ENCODE data around the gene SHE. TPM values are rescaled to one million over a fixed set of nuclear protein-coding genes. Genes with fewer than 3 reads are reported as not detected.

SHE gene
- total RNA-seq, 2 donors from 2014 or later = 2.6 to 4.2 TPM

DNA sequence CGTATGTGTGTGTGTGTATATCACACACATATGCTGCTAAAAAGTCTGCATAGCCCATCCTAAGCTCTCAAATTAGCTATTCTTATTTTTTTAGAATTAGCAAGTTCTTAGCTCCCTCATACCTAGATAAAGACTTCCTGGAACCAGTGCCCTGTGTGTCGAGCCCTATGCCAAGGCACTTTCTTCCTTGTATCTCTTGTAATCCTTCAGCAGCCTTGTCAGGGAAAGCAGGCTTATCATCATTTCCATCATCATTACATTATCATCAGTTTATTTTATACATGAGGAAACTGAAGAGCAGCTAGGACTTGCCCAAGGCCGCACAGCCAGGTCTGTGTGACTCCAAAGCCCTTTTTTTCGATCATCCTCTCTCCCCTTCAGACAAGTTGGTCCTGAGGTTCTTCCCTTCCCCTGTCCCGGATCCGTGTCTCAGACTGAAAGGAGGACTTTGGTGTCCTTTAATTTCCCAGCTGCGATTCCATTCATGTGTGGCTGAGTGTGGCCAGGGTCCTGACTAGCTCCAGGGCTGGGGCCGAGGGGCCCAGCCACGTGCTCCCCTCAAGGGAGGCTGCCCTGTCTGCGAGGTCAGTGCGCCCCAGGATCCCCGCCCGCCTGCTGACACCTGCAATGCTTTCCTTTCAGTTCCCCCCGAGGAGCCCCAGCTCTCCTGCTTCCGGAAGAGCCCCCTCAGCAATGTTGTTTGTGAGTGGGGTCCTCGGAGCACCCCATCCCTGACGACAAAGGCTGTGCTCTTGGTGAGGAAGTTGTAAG is 72.2 kb downstream of the SHE start:
- intact Hi-C loops (cut with DNase I) = no loop called here
- DNase-seq (no peak), ATAC-seq (no peak)
- Histone ChIP-seq H3K4me3 (no peak overlapping the region), H3K4me1 (peaks cover 50% of the 10 kb centered on the region), H3K27ac (no peak overlapping the region), H3K27me3 (no peaks in the 10 kb centered on the region), H3K36me3 (replicated peaks in 1 of 2; ENCODE audit: insufficient read depth in 1 of 2, low read depth in 2 of 2) (no peaks in the 10 kb centered on the region), H3K9me3 (no peaks in the 10 kb centered on the region)
- WGBS, 2 donors = 76 to 77% methylated on average over 17 of the region's 17 CpGs
- no peak for TF ChIP-seq POLR2A (IDR thresholded peaks at IDR 0.05)
- TF ChIP-seq, protein P1, sequence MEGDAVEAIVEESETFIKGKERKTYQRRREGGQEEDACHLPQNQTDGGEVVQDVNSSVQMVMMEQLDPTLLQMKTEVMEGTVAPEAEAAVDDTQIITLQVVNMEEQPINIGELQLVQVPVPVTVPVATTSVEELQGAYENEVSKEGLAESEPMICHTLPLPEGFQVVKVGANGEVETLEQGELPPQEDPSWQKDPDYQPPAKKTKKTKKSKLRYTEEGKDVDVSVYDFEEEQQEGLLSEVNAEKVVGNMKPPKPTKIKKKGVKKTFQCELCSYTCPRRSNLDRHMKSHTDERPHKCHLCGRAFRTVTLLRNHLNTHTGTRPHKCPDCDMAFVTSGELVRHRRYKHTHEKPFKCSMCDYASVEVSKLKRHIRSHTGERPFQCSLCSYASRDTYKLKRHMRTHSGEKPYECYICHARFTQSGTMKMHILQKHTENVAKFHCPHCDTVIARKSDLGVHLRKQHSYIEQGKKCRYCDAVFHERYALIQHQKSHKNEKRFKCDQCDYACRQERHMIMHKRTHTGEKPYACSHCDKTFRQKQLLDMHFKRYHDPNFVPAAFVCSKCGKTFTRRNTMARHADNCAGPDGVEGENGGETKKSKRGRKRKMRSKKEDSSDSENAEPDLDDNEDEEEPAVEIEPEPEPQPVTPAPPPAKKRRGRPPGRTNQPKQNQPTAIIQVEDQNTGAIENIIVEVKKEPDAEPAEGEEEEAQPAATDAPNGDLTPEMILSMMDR (IDR thresholded peaks at IDR 0.05) = no peak

Other genes with a start within 250 kb of the SHE start
- gene HAX1, start 229.8 kb downstream of the SHE start, total RNA-seq = 10 to 100 TPM; 44.5 to 54.5 TPM
- gene AQP10, start 181.3 kb downstream of the SHE start, total RNA-seq = under 1 TPM in 1 of 2 donors, not detected in 1; 0.26 TPM
- 10 to 100 TPM; 10.9 to 16.3 TPM for gene ATP8B2, start 176.9 kb downstream of the SHE start, total RNA-seq
- 10 to 100 TPM in 1 of 2 donors, 1 to 10 TPM in 1; 5.9 to 13.5 TPM for gene IL6R, start 97.1 kb downstream of the SHE start, total RNA-seq
- 1 to 10 TPM in 1 of 2 donors, under 1 TPM in 1; 0.52 to 2.6 TPM for gene TDRD10, start 193 bp downstream of the SHE start, total RNA-seq
- 10 to 100 TPM; 19.8 to 25.7 TPM for gene UBE2Q1, start 56.2 kb upstream of the SHE start, total RNA-seq
- 1 to 10 TPM in 1 of 2 donors, under 1 TPM in 1; 0.52 to 7.6 TPM for gene CHRNB2, start 65.4 kb upstream of the SHE start, total RNA-seq
- gene ADAR, start 105.8 kb upstream of the SHE start, total RNA-seq = 100 to 1,000 TPM in 1 of 2 donors, 10 to 100 TPM in 1; 54.0 to 103 TPM

Measured in body of pancreas (tissue), 4 donors.